ENCODE data around the gene ENO1. TPM values are rescaled to one million over a fixed set of nuclear protein-coding genes. Genes with fewer than 3 reads are reported as not detected.

The ENO1 gene
- polyA plus RNA-seq, 1 donor, result 354 TPM

GRCh38 chr1:8813016-8813763, 65.3 kb downstream of the ENO1 start:
- DNase-seq, result no peak

- DNase-seq, result no peak
These were observed 66.4 kb downstream of the ENO1 start for GRCh38 chr1:8812081-8812480.

Other genes starting within 250 kb of the ENO1 start
- 93.9 TPM for gene RERE, start 61.0 kb downstream of the ENO1 start, polyA plus RNA-seq (ENCODE audit: insufficient read length)
- not detected for gene CA6, start 67.2 kb upstream of the ENO1 start, polyA plus RNA-seq (ENCODE audit: insufficient read length)
- gene SLC2A7, start 147.7 kb upstream of the ENO1 start, polyA plus RNA-seq (ENCODE audit: insufficient read length), result not detected
- 19.5 TPM for gene SLC2A5, start 190.9 kb upstream of the ENO1 start, polyA plus RNA-seq (ENCODE audit: insufficient read length)

All from hindlimb muscle (tissue), 1 donor.